ENCODE data around the gene ACSL1.

The ACSL1 gene, protein sequence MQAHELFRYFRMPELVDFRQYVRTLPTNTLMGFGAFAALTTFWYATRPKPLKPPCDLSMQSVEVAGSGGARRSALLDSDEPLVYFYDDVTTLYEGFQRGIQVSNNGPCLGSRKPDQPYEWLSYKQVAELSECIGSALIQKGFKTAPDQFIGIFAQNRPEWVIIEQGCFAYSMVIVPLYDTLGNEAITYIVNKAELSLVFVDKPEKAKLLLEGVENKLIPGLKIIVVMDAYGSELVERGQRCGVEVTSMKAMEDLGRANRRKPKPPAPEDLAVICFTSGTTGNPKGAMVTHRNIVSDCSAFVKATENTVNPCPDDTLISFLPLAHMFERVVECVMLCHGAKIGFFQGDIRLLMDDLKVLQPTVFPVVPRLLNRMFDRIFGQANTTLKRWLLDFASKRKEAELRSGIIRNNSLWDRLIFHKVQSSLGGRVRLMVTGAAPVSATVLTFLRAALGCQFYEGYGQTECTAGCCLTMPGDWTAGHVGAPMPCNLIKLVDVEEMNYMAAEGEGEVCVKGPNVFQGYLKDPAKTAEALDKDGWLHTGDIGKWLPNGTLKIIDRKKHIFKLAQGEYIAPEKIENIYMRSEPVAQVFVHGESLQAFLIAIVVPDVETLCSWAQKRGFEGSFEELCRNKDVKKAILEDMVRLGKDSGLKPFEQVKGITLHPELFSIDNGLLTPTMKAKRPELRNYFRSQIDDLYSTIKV

DNA sequence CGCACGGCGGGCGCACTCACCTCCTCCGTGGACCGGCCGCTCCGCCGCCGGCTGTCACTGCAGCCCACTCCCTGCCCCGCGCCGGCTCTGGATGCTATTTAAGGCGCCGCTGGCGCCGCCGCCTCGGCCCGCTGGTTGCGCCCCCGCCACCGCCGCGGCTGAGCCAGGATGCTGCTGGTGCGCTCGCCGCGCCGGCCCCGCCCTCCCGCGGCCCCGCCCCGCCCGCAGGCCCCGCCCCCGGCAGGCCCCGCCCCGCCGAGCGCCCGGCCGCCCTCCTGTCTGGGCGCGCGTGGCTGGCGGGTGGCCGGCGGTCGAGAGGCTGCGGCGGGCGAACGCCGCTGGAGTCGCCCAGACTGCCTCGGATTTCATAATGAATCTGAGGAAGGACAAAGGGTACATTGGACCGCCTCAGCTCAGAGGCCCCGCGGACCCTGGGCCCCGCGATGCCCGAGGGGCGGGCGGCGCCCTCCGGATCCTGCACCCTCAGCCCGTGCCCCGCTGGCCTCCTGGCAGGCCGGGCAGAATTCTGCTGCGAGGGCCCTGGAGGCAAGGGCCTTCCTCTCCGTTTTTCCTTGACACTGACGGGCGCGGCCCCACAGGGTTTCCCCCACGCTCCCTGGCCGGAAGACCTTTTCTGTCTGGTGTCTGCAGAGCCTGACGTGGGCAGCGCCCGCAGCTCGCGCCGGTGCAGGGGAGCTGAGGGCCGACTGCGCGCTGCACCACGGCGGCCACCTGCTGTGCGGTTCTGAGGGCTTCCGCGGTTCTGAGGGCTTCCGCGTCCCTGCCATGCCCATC is at the start of gene ACSL1:
Gene ACSL1, minus strand, starts transcription at position 73 of the 795 bp plus-strand sequence. CDS start 22,454 bp downstream, outside the sequence.
- peak; percentile 57 for DNase-seq

DNA sequence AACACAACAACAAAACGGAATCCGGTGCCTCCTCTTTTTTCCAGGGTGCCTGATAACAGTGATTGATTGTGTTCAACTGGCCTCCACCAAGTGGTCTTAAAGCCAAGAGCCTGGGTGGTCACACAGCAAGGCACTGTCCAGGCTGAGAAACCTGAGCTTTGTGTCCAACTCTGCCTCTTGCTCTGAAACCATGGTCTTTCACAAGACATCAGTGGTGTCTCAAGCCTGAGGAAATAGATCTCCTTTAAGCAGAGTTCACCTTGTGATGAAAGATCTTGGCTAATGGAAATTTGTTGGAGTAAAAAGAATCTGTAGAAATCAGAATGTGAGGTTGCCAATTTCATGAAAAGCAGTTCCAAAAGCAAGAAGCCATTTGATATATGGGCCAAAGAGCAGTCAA is 47.3 kb upstream of the ACSL1 start:
- no peak for DNase-seq

DNA sequence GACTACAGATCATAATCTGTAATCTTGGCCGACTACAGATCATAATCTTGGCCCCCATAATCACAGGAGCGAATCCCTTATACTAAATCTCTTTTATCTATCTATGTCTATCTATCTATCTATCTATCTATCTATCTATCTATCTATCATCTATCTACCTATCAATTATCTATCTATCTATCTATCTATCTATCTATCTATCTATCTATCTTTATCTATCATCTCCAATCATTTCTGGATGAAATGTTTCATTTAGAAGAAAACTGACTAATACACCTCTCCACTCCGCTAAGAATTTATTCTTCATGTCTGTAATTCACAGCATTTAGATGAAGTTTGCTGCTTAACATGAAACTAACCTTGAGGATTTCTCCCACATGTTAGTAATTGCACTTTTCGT is 45.0 kb upstream of the ACSL1 start:
- no peak for DNase-seq

DNA sequence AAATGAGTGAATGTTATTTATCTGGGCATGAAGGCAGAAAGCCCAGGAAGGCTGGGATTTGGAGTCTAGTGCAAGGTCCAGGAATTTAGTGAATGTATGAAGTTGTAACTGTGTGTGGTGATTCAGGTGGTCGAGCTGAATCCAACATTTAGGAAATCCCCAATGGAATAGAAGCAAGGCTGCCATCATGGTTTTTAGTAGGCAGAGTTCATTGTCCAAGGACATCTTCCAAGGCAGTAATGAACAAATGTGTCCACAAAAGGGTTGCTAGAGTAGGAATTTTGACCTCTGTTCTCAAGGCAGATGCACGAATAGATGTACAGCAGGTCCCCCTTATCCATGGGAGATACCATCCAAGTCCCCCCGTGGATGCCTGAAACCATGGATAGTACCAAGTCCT is 42.9 kb upstream of the ACSL1 start:
- DNase-seq: no peak

DNA sequence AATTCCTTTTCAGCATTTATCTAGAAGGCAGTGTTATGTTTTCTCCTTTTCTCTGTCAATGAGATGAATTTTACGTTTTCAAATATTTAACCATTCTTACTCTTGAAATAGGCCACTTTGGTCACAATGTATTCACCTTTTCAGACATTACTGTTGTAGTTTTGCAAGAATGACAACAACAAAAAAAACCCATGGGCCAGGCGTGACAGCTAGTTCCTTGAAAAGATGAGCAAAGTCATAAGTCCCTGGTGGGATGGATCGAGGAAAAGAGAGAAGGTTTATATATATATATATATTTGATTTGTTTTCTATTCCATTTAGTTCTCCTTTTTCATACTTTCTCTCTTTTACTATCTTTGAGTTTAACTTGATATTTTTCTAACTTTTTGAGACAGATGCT is 38.1 kb upstream of the ACSL1 start:
- DNase-seq: no peak

DNA sequence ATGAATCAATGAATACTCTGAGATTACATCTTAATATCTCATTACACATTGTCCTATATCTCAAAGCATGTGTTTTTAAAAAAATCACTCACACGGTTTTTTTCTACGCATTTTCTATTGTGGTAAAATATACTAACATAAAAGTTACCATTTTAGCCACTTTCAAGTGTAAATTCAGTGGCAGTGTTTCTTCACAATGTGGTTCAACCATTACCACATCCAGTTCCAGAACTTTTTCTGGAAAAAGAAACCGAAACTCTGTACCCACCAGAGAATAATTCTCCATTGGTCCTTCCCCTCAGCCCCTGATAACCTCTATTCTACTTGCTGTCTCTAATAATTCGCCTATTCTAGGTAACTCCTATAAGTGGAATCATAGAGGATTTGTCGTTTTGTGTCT is 35.3 kb upstream of the ACSL1 start:
- DNase-seq: no peak

DNA sequence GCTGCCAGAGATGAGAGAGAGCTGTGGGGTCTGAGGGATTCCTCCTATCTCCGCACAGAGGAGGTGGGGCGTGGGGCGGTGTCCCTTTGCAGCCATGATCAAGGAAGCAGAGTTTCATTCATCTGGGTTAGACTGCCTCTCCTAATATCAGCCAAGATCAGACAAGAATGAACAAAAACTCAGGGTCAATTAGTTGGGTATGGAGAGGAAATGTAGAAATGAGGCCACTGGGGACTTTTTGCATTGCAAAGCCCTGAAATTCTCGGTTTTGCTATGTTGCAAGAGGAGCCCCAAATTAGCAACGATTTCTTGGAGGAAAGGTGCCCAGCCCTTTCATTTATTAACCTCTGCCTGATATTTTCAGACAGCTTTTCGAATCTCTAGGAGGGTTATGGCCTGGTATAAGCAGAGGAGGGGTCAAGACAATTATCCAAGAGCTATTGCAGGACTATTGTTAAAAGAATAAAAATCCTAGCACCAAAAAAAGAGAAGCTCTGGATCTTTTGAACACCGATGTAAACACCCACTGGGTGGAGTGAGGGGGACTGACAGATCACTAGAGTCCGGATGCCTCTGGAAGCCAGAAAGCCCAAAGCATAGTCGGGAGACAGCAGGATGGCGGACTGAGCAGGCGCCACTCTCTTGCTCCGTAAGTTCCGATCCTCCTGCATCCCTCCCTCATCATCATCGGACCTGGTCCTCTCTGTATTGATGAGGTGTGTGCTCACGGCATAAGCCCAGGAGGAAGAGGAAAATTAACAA is 34.4 kb upstream of the ACSL1 start:
- DNase-seq: no peak

DNA sequence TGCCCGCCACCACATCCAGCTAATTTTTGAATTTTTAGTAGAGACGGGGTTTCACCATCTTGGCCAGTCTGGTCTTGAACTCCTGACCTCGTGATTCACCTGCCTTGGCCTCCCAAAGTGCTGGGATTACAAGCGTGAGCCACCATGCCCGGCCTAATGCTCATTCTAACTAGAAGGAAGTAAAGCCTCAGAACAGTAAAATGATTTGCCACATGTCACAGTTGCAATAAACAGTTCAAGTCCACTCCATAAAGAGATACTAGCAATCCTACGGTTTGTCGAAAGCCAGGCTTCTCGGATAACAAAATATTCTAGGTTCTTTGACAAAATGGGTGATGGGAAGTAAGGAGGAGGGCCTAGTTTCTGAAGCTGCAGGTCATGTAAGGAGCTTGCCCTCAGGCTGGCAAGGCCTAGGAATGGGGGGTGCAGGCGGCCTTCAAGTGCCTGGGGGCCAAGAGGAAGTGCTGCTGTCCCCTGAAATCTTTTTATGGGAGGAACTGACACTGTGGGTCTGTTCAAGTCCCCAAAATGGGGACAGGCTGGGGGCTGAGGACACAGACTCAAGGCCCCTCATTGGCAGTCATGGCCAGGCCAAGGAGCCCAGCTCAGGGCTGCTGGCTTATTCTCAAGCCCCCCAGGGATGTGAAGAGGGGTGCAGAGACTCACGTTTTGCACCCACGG is 31.8 kb upstream of the ACSL1 start:
- DNase-seq: no peak

DNA sequence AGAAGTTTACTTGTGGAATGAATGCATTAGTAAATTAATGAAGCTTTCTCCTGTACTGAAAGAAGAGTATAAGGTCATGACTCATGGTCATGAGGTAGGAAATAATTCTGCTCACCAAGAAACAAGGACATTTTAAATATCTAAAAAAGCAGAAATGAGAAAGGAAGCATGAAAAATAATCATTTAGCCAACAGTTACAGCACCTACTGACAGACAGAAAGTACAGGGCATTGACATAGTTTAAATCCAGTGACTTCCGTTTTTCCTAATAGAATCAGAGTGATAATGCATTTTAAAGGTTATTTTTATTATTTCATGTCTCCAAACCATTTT is 30.5 kb upstream of the ACSL1 start:
- no peak for DNase-seq

DNA sequence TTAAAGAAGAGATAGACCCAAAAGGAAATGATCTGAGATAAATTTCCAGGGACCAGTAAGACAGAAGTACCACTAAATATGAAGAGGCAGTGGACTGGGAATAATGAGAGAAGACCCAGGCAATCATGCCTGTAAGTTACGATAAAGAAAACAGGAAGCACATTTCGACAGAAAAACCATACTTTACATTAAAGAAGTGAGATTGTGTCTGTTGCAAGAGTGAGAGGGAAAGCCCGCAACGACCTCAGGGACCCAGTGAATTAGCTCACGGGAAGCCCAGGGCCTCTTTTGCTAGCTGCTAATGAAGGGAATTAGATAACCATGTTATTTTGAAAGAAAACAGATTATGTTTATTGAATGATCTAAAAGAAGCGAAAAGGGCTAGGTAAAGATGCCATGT is 28.9 kb upstream of the ACSL1 start:
- DNase-seq: no peak

DNA sequence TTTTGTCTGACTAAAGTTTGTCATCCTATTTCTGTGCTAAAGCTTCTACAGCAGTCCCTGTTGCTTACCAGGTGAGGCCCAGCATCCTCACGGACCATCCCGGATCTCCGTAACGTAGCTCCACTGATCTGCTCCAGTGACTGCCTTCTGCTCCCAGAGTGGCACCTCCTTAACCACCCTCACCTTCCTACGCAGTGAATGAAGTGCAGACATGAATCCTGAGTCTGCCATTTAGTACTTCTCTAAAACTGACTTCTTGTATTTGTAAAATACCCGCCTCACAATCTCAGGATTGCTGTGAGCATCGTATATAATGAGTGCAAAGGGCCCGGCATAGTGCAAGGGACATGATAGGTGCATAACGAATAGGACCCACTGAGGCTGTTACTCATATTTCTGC is 27.7 kb upstream of the ACSL1 start:
- no peak for DNase-seq

DNA sequence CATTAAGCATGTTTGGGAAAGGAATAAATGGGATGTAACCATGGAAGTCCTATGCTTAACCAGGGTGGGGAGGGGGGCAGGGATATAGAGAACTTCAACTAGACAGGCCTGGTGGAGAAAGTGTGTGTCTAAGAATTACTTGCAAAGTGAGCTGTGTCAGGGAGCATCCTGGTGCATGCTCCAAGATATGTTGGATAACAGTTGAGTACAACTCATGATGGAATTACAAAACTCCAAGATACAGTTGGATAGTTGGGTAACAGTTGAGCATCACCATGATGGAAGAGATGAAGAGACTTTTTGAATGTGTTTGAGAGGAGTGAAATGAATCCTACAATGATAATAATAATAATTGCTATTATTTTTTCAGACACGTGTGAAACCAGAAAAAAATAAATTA is 26.1 kb upstream of the ACSL1 start:
- no peak for DNase-seq

DNA sequence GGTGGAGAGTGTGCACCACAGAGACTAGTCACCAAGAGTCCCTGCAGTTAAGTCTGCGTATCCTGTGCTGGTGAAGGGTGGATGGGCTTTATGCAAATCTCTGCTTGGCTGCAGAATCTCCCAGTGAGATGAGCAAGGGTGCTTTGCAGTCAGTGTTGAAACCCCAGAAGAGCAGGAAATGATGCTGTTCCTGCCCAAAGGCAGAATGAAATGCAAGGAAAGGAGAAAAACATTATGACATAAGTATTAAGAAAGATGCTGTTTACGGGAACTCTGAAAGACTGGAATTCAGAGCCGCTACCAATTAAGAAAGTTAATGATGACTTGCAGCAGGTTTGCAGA is 25.4 kb upstream of the ACSL1 start:
- no peak for DNase-seq

DNA sequence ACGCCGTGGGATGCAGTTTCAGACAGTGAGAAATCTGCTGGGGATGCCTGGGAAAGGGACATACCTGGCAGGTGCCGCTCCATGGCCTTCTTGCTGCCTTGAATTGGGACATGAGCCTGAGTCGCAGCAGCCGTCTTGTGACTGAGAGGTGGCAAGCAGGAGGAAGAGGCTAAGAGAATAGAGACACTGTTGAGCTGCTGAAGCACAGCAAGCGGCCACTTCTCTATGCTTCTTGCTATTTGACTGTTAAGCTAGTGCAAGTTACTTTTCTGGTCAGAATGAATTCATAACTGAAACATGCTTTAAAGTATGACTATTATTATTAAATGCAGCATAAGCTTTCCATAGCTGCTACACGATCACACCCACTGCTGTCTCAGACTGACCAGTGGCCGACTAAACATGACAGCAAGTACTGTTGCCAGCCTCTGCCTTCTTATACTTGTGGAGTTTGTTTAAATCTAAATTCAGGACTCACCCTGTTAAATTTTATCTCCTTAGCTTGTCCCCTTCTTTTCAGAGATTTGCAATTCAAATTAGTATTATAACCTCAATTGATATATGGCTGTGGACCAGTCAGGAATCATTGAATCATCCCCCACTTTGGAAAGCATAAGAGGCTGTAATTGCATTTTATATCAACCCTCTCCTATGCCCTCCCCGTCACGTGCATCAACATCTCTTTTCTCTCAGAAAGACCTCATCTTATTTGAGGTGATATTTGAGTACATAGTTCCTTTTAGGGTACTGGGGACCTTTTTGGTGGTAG is 24.8 kb upstream of the ACSL1 start:
- DNase-seq: no peak

DNA sequence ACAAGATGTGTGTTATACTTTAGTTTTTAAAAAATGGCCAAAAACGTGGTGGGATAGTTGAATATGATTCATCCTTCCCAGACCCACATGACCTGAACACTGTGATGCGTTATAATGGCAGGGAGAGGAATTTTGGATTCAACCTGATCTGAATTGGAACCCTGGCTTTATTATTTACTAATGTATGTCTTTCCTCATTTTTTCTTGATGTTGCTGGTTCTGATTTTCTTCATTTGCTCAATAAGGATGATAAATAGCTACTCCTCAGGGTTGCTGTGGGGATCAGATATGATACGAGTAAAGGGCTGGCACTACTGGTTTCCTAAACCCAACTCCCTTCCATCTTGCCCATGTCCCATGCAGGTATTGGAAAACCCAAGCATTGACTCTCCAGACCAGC is 24.2 kb upstream of the ACSL1 start:
- no peak for DNase-seq

DNA sequence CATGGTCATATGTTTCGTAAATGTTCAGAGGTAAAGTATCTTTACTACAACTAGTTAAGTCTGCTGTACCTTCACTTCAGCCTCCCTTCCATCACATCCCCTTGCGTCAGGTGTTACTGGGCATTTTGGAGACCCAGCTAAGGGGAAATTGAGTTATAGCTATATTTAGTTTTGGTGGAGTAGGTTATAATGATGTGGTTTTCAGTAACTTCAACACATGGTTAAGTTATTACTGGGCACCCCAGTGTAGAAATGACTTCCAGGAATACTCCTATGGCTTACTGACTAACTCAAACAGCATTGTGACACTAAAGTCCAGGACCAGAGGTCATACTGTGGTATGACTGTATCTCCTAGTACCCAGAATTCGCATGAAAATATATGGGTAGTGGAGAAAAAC is 23.4 kb upstream of the ACSL1 start:
- no peak for DNase-seq

DNA sequence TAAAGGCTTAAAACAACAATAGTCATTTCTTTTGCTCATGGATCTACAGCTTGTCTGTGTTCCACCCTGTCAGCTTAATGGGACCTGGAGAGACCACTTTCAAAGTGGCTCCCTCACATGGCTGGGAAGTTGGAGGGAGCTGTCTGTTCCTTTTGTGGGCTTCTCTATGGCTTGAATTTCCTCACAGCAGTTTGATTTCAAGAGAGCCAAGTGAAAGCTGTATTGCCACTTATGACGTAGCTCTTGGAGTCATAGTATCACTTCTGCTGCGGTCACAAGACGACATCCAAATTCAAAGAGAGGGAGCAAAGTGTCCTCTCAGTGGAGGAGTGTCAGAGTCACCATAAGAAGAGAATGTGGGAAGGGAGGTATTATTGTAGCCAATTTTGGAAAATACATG is 22.7 kb upstream of the ACSL1 start:
- no peak for DNase-seq

DNA sequence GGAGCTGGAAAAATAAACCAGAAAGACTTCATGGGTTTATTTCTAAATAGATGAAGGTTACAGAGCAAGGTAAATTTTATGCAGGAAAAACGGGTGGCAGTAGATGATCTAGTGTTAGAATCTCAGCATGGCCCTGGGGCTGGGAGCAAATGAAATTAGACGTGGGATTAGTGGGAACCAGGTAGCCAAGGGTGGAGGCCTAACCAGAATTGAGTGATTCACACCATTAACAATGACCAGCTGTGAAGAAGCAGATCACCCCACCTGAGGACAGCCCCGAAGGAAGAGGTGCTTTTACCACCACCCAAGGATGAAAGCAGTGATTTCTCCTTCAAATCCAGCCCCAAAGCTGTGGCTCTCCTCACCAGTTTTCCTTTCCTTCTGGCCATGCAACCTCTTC is 20.8 kb upstream of the ACSL1 start:
- DNase-seq: no peak

DNA sequence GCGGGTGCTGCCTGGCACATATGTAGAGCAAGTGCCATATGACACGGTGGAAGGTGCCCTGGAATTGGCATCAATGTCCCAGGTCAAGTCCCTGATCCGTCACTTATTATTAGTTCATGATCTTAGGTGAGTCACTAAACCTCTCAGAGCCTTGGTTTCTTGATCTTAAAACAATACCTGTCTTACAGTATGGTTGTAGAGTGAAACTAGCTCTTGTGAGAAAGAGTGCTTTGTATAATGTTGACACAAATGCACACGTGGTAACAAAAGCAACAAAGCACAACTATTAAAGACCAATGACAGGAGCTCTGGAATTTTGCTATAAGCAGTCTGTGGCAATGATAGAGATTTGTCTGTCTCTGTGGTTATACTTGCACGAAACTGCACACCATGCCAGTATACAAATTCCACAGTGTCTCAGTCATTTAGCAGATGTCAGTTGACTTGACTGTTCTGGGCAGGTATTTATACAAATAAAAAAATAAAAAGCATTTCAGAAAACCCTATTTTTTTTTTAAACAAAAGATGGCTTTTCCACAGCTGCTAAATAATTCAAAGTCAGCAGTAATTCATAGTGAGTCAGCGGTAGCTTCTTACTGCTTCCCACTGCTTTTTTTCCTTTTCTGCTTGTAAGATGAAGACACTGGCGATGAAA is 19.7 kb upstream of the ACSL1 start:
- no peak for DNase-seq

DNA sequence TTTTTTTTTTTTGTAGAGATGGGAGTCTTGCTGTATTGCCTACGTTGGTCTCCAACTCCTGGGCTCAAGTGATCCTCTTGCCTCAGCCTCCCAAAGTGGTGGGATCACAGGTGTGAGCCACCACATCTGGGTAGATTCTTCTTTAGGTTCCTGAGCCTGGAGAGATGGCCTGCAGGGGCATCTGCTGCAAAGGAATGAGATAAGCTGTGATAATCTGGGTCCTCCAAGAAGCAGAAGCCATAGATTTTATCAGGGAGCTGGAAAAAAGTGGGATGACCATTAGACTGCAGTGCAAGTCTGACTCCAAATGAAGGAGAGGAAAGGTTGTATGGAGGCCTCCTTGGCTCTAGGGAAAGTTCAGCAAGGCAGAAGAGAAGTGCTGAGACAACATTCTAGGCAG is 19.0 kb upstream of the ACSL1 start:
- DNase-seq: no peak

DNA sequence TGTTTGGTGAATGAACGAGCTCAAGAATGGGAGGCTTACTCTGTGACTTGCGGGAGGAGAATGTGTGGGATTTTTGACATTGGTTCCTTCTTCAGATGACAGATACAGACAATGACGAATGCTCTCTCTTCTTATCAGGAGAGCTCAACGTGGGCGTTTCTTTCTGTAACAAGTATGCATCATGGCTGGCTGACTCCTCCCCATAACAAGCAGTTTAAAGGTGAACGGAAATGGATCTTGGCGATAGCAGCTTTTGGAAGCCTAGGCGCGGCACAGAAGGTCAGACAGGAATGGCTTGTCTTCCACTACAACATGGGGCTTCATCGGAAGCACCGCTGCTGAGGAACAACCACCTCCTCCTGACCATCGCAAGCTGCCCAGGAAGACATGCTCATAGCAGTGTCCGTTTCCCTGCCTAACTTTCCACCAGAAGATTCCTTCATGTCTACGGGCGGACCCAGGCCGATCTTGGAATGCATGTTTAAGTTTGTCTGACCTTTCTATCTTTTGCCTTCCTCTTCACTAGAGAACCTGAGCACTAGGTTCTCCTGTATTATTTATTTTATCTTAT is 18.3 kb upstream of the ACSL1 start:
- no peak for DNase-seq
